HG03457 (cell line): ENCODE results near the gene EIF3A.

ENCODE experiments used
- ATAC-seq: cut with Tn5 transposase; IDR thresholded peaks from one replicate; pipeline ENCODE4 v1.9.1; 2021; ENCODE audit warnings: moderate number of reproducible peaks; ENCODE audit not compliant: unreplicated experiment

The EIF3A gene

GRCh38 chr10:119022846-119023552 is 57.6 kb downstream of the EIF3A start:
- ATAC-seq = no peak

- no peak for ATAC-seq
Measured at GRCh38 chr10:119020627-119020946, 60.0 kb downstream of the EIF3A start.

GRCh38 chr10:119007211-119007574 is 73.4 kb downstream of the EIF3A start:
- no peak for ATAC-seq

- ATAC-seq = no peak
Measured at GRCh38 chr10:119006451-119007210, 74.0 kb downstream of the EIF3A start.

- ATAC-seq = no peak
Measured at GRCh38 chr10:119005362-119006043, 75.1 kb downstream of the EIF3A start.

GRCh38 chr10:119003572-119004289 is 76.9 kb downstream of the EIF3A start:
- no peak for ATAC-seq

- no peak for ATAC-seq
Measured at GRCh38 chr10:119001717-119002500, 78.7 kb downstream of the EIF3A start.

GRCh38 chr10:118998183-118998582 is 82.4 kb downstream of the EIF3A start:
- ATAC-seq = no peak

- no peak for ATAC-seq
Measured at GRCh38 chr10:118997379-118997778, 83.2 kb downstream of the EIF3A start.

- no peak for ATAC-seq
Measured at GRCh38 chr10:118995739-118996138, 84.9 kb downstream of the EIF3A start.

- ATAC-seq = no peak
Measured at GRCh38 chr10:118994321-118994720, 86.3 kb downstream of the EIF3A start.

- ATAC-seq = no peak
Measured at GRCh38 chr10:118993214-118993613, 87.4 kb downstream of the EIF3A start.

GRCh38 chr10:118992496-118992895 is 88.1 kb downstream of the EIF3A start:
- no peak for ATAC-seq

- ATAC-seq = no peak
Measured at GRCh38 chr10:118990326-118990725, 90.3 kb downstream of the EIF3A start.

- ATAC-seq = peak; percentile 82
Measured at GRCh38 chr10:118986815-118987790, 93.5 kb downstream of the EIF3A start.

GRCh38 chr10:118985576-118985975 is 95.0 kb downstream of the EIF3A start:
- no peak for ATAC-seq
